Stimulated activated CD4-positive, alpha-beta T cell treated with anti-CD3 and anti-CD28 coated beads, TNF-alpha, amount 100 ng/mL, for 4 hours (primary cell): Measurements from ENCODE around the gene CHRNA3.
"Not testable (repeated sequence)": the region's sequence is repeated elsewhere in the genome, so short reads cannot be mapped to it uniquely, and the experiment has no call there.

Experiments
- DNase-seq, 3 experiments: peaks; one replicate each; pipeline ENCODE4 v3.0.0-alpha.2; 2020; ENCODE audit warnings: low read depth in 3 of 3

Gene CHRNA3

DNA sequence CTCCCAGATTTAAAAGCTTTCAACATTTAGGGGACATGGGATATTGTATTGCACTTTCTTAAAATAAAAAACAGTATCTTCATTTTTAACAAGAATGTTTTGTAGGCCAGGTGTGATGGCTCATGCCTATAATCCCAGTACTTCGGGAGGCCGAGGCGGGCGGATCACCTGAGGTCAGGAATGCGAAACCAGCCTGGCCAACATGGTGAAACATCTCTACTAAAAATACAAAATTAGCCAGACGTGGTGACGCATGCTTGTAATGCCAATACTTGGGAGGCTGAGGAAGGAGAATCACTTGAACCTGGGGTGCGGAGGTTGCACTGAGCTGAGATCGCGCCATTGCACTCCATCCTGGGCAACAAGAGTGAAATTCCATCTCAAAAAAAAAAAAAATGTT, 60.6 kb downstream of the CHRNA3 start:
- not testable (repeated sequence) for DNase-seq

DNA sequence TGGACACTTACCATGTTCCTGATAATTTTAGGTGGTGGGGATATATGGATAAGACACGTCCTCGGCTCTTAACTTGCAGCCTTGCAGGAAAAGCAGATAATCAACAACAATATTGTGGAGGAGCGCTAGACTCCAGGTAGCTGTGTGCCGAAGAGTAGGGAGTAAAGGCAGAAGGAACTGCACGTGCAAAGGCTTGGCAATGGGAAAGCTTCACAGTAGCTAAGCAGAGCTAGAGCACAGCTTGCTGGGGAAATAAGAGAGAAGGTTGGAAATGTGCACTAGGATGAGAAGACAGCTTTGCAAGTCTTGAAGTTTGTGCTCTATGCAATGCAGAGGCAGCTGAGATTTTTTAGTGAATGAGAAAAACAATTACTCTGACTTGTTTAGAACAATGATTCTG, 68.2 kb downstream of the CHRNA3 start:
- DNase-seq, result no peak

DNA sequence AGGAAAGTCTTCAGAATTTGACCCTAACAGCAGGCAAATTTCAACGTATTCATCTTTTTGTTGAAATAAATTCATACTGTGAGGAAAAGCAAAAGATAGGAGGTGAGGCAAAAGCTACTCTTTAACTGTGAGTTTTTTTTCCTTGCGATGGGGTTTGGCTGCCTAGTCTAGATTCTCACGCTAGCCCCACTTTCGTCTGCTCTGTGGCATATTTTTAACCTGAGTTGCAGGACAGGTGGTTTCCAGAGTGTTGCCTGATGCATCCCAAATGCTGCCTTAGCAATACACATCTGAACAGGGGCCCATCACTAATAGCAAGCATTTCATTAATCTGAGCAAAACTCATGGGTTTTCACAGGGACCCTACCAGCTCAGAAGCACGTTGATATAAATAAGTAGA, 68.9 kb downstream of the CHRNA3 start:
- DNase-seq, result no peak

DNA sequence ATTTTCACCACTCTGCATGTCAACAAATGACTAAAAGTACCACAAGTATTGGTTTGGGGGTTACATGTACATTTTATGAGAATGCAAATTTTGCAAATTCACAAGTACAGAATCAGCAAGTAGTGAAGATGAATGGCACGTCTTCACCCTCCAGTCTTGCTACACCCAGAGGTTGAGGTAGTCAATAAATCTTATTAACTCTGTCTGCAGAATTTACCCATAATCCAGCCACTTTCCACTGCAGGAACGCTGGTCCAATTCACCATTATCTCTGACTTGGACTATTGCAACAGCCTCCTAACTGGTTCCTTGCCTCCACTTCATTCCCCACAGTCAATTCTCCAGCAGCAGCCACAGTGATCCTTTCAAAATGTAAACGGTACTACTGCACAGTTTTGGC, 70.0 kb downstream of the CHRNA3 start:
- DNase-seq, result no peak

DNA sequence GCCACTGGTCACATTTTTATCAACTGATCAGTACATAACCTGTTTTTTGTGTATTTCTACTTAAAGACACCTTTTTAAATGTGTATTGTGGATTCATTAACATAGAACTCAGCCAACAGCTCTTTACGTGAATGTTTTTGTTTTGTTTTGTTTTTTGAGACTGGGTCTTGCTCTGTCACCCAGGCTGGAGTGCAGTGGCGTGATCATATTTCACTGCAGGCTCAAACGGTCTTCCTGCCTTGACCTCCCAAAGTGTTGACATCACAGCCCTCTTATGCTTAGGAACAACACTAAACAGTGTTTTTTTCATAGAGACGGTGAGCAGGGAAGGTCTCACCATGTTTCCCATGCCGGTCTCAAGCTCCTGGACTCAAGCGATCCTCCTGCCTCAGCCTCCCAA, 70.6 kb downstream of the CHRNA3 start:
- no peak for DNase-seq
